Measurements from ENCODE around the gene TOX2. TPM values are rescaled to one million over a fixed set of nuclear protein-coding genes. Genes with fewer than 3 reads are reported as not detected.
A peak's percentile ranks its signal among the peaks of the same experiment; 100 is the strongest.

Gene TOX2
- total and polyA plus RNA-seq, 2 of the 8 experiments (the other 6 are each of a cell fraction or from before 2014, with no cell fraction given), result 1.8 to 3.4 TPM

DNA sequence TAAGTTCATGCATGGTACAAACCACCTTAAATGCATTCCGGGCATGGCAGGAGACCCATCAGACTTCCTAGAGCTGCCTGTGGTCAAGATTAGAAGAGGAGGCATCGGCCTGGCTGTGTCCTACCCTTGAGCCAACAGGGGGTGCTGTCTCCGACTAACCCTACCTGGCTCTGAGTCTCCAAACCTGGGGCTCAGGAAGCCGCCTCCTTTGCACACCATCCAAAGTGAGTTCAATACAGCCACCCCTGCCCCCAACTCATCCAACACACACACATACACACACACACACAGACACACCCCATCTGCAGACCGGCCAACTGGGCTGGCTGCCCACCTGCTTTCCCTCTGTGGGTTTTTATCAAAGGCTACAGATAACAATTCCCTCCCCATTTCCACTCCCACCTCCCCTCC is 195.3 kb downstream of the TOX2 start:
- Histone ChIP-seq H2BK15ac (ENCODE audit: low read length) (no peak overlapping the region), H2AK5ac (ENCODE audit: low read depth, low read length) (no peak overlapping the region), H3K4ac (replicated peaks; ENCODE audit: insufficient read length, low read depth, low read length) (no peak overlapping the region), H3K36me3 (ENCODE audit: control insufficient read depth in 2 of 4, insufficient read depth in 4 of 4, low read length in 3 of 4) (no peaks in the 10 kb centered on the region), H4K5ac (ENCODE audit: insufficient read length, low read depth, low read length) (no peak overlapping the region), H3K23ac (ENCODE audit: insufficient read length) (no peak overlapping the region), H3K79me2 (ENCODE audit: control insufficient read depth in 1 of 2, insufficient read depth in 2 of 2, low read length in 2 of 2) (no peaks in the 10 kb centered on the region), H3K56ac (replicated peaks; ENCODE audit: insufficient read length, low read depth, low read length) (no peak overlapping the region), H4K8ac (ENCODE audit: extremely low read depth, insufficient read depth, low read length) (no peak overlapping the region), H3K79me1 (ENCODE audit: low read depth, low read length) (no peaks in the 10 kb centered on the region), H2BK20ac (ENCODE audit: low read length) (no peak overlapping the region), H3K4me1 (replicated peaks in 1 of 4; ENCODE audit: control insufficient read depth in 3 of 4, insufficient read depth in 4 of 4, low read length in 3 of 4) (no peaks in the 10 kb centered on the region; a peak in 1 of 7 replicates), H3K9ac (replicated peaks in 1 of 4; ENCODE audit: extremely low read depth in 1 of 4, low read depth in 3 of 4, low read length in 3 of 4) (no peak overlapping the region), H3K27me3 (replicated peaks in 1 of 4; ENCODE audit: control insufficient read depth in 3 of 4, extremely low read depth in 1 of 4, insufficient read depth in 3 of 4, low read length in 3 of 4) (no peaks in the 10 kb centered on the region), H3K4me3 (ENCODE audit: extremely low read depth in 1 of 4, insufficient read depth in 2 of 4, low read depth in 3 of 4, low read length in 4 of 4) (no peak overlapping the region), H2BK5ac (ENCODE audit: low read depth, low read length) (no peak overlapping the region), H2AFZ (ENCODE audit: low read length) (no peak overlapping the region), H3K23me2 (ENCODE audit: low read depth, low read length) (no peaks in the 10 kb centered on the region), H3K18ac (ENCODE audit: extremely low read depth, low read length) (no peak overlapping the region), H3K27ac (ENCODE audit: low read depth, low read length) (no peak overlapping the region), H3K9me3 (ENCODE audit: insufficient read depth in 2 of 2, low read depth in 1 of 2, low read length in 1 of 2) (peaks cover 12 to 15% of the 10 kb centered on the region in 2 experiments), H3K4me2 (ENCODE audit: insufficient read depth in 1 of 2, low read depth in 2 of 2, low read length in 2 of 2) (no peak overlapping the region), H4K20me1 (replicated peaks in 1 of 2; ENCODE audit: control insufficient read depth in 1 of 2, insufficient read depth in 2 of 2, low read length in 2 of 2) (no peaks in the 10 kb centered on the region), H3K14ac (ENCODE audit: insufficient read length) (no peak overlapping the region), H4K91ac (replicated peaks; ENCODE audit: insufficient read length, low read length) (no peak overlapping the region), H2BK12ac (ENCODE audit: low read depth, low read length) (no peak overlapping the region), H2BK120ac (replicated peaks; ENCODE audit: low read depth, low read length) (no peak overlapping the region)
- ChIA-PET POLR2A (ENCODE audit: partially characterized antibody) (interaction anchor here (1.0 kb wide), 1 partner anchor 644 kb away, joined by 3 read pairs; no protein-coding TSS in a partner anchor), CTCF (ENCODE audit: partially characterized antibody) (interaction anchor here (0.7 to 15.8 kb wide), 11 partner anchors 8 to 267 kb away, joined by 3 to 512 read pairs (median 4); partner anchors contain the start of gene JPH2)
- 65% methylated on average over 5 of the region's 5 CpGs; no CpG with 5 or more reads in 1 of the 2 experiments for WGBS, 2 experiments (ENCODE audit: extremely low coverage in 1 of 2, insufficient coverage in 1 of 2, insufficient read length in 1 of 2, insufficient replicate concordance in 2 of 2, low coverage in 1 of 2, low lambda C conversion rate in 2 of 2, missing lambda C conversion rate in 1 of 2)
- TF ChIP-seq JUN (IDR thresholded peaks at IDR 0.05; ENCODE audit: low read depth, low read length) (no peak), SIX5 (IDR thresholded peaks at IDR 0.05; ENCODE audit: low read depth, low read length) (no peak), CHD1 (IDR thresholded peaks at IDR 0.05; ENCODE audit: low read depth, low read length) (no peak), NANOG (IDR thresholded peaks at IDR 0.05; ENCODE audit: insufficient read depth, low read depth, low read length, poor library complexity, severe bottlenecking) (no peak), RNF2 (IDR thresholded peaks at IDR 0.05; ENCODE audit: borderline replicate concordance, low read depth, low read length, missing control alignments, poor library complexity, severe bottlenecking) (no peak), CREB1 (IDR thresholded peaks at IDR 0.05) (no peak), BRCA1 (IDR thresholded peaks at IDR 0.05; ENCODE audit: low read depth, low read length) (no peak), RAD21 (IDR thresholded peaks at IDR 0.05 in 1 of 2, conservative IDR thresholded peaks at IDR 0.05 in 1 of 2; ENCODE audit: low read depth in 2 of 2, low read length in 2 of 2) (peak; percentile 31 to 44; a peak in 3 of 4 replicates)
- TF ChIP-seq, protein P1, sequence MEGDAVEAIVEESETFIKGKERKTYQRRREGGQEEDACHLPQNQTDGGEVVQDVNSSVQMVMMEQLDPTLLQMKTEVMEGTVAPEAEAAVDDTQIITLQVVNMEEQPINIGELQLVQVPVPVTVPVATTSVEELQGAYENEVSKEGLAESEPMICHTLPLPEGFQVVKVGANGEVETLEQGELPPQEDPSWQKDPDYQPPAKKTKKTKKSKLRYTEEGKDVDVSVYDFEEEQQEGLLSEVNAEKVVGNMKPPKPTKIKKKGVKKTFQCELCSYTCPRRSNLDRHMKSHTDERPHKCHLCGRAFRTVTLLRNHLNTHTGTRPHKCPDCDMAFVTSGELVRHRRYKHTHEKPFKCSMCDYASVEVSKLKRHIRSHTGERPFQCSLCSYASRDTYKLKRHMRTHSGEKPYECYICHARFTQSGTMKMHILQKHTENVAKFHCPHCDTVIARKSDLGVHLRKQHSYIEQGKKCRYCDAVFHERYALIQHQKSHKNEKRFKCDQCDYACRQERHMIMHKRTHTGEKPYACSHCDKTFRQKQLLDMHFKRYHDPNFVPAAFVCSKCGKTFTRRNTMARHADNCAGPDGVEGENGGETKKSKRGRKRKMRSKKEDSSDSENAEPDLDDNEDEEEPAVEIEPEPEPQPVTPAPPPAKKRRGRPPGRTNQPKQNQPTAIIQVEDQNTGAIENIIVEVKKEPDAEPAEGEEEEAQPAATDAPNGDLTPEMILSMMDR (IDR thresholded peaks at IDR 0.05; ENCODE audit: control extremely low read depth in 1 of 3, insufficient read depth in 1 of 3, low read depth in 1 of 3, low read length in 3 of 3), result peak; percentile 48 to 74 (median 73)
- no peak for DNase-seq (ENCODE audit: low read depth in 1 of 2, low spot score in 2 of 2)
- FAIRE-seq, result no peak

Measured in H1 (cell line).